SK-N-MC (cell line): ENCODE results near the gene SMIM26.

ENCODE experiments used
- DNase-seq: peaks from one replicate; pipeline ENCODE4 v3.0.0-alpha.2; 2011; ENCODE audit warnings: low read depth, low spot score
- H3K27ac ChIP-seq: fragments of 200-600 bp; sonication (generic); 2 replicates; pipeline ENCODE4 v1.5.1; 2016; ENCODE audit warnings: mixed run types
- H3K36me3 ChIP-seq: fragments of 200-600 bp; sonication (generic); 2 replicates; pipeline ENCODE4 v1.6.1; 2017; ENCODE audit warnings: antibody characterized with exemption, low read length, mixed read lengths; ENCODE audit not compliant: insufficient read depth
- H3K4me3 ChIP-seq: fragments of 200-600 bp; sonication (generic); 2 replicates; pipeline ENCODE4 v1.5.1; 2016
- H3K9ac ChIP-seq: fragments of 200-600 bp; sonication (generic); 2 replicates; pipeline ENCODE4 v1.8.0; 2017; ENCODE audit warnings: mixed run types, mixed read lengths; ENCODE audit not compliant: insufficient read length
- H3K9me3 ChIP-seq: fragments of 200-600 bp; sonication (generic); 2 replicates; pipeline ENCODE4 v1.6.1; 2017; ENCODE audit warnings: low read depth, mild to moderate bottlenecking, antibody characterized with exemption, low read length, moderate library complexity, mixed read lengths
- EZH2 ChIP-seq: fragments of 200-600 bp; sonication (generic); IDR thresholded peaks from one replicate; pipeline ENCODE4 v1.6.1; 2017; ENCODE audit warnings: antibody characterized with exemption
- FOXP2 ChIP-seq: optimal IDR thresholded peaks from 2 replicates; pipeline ENCODE3; 2011; ENCODE audit warnings: mild to moderate bottlenecking, moderate library complexity; ENCODE audit not compliant: insufficient read depth; ENCODE audit errors: extremely low read length, control extremely low read depth
- POLR2AphosphoS5 ChIP-seq: IDR thresholded peaks from 2 replicates; pipeline ENCODE4 v1.6.1; 2012; ENCODE audit warnings: mild to moderate bottlenecking, low read depth, low read length, borderline replicate concordance

The SMIM26 gene

DNA sequence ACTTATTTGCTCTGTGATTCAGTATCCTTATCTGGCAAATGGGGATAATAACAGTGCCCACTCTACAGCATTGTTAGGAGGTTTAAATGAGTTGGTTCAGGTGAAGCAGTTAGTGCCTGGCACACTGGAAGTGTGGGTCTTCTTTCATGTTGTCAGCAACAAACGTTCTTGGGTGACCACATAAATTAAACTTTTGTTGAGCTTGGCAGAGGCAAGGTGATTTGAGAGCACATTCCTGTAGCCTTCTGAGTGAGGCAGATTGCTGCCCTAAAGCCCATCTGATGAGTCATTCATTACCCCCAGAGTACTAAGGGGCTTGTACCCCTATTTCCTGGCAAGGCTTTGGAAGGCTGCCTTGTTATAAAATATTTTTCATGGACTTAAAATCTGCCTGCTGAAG, 33.7 kb upstream of the SMIM26 start:
- Histone ChIP-seq H3K36me3 (peaks cover 71% of the 10 kb centered on the region), H3K9me3 (no peaks in the 10 kb centered on the region), H3K27ac (no peak overlapping the region), H3K9ac (no peak overlapping the region), H3K4me3 (no peak overlapping the region)
- DNase-seq = no peak
- TF ChIP-seq FOXP2 (no peak), POLR2AphosphoS5 (no peak), EZH2 (no peak)

DNA sequence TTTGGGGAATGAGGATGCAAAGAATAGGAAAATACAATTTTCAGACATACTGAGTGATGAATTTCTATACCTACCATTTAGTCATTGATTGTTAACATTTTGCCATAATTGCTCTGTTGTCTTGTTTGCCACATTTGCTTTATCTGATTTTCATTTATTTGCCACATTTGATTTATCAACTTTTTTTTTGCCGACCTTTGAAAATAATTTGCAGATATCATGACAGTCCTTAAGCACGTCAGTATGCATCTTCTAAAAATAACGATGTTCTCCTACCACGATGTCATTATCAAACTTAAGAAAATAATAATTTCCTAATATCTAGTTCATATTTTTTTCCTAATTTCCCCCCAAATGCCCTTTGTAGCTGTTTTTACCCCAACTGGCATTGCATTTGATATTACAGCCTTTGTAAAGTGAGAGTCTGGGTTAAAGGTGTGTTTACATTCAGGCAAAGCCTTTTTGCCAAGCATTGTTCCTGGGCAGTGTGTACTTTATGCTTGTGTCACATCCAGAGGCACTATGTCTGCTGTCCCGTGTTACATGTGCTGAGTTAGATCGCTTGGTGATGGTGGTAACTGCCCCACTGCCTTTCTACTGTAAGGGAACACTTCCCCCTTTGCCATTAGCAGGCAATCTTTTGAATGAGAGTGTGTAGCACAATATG, 33.1 kb upstream of the SMIM26 start:
- H3K9me3 ChIP-seq = no peaks in the 10 kb centered on the region
- no peak overlapping the region for H3K27ac ChIP-seq
- H3K4me3 ChIP-seq = no peak overlapping the region
- peaks cover 65% of the 10 kb centered on the region for H3K36me3 ChIP-seq
- no peak for DNase-seq
- H3K9ac ChIP-seq = no peak overlapping the region
- TF ChIP-seq FOXP2 = no peak
- TF ChIP-seq POLR2AphosphoS5 = no peak
- TF ChIP-seq EZH2 = no peak

DNA sequence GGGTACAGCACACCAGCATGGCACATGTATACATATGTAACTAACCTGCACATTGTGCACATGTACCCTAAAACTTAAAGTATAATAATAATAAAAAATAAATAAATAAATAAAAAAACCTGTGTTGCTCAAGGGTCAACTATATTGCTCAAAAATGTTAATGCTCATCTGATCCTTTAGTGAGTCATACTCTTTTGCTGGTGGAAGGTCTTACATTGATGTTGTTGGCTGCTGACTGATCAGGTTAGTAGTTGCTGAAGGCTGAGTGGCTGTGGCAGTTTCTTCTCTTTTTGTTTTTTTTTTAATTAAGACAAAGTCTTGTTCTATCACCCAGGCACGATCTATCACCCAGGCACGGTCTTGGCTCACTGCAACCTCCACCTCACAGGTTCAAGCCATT, 29.6 kb upstream of the SMIM26 start:
- DNase-seq = no peak
- no peak overlapping the region for H3K4me3 ChIP-seq
- H3K27ac ChIP-seq = no peak overlapping the region
- H3K9me3 ChIP-seq = no peaks in the 10 kb centered on the region
- no peak for TF ChIP-seq FOXP2
- TF ChIP-seq EZH2 = no peak
- no peak for TF ChIP-seq POLR2AphosphoS5
- peaks cover 35% of the 10 kb centered on the region for H3K36me3 ChIP-seq
- no peak overlapping the region for H3K9ac ChIP-seq

DNA sequence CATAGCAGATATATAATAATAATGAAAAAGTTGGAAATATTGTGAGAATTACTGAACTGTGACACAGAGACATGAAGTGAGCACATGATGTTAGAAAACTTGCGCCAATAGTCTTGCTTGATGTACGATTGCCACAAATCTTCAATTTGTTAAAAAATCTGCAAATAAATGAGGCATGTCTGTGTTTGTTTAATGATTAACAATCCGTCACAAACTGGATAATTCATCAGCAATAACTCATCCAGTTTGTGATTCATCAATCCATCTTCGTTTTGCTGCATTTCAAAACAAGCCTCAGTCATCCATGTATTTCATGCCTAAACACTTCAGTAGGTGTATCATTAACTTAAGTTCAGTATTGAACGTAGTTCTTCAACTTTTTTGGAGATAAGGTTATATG, 25.5 kb upstream of the SMIM26 start:
- no peak for TF ChIP-seq FOXP2
- no peak for TF ChIP-seq EZH2
- no peak for TF ChIP-seq POLR2AphosphoS5
- no peak for DNase-seq
- Histone ChIP-seq H3K9ac (no peak overlapping the region), H3K4me3 (no peak overlapping the region), H3K36me3 (peaks cover 17% of the 10 kb centered on the region; the same call in 1 of the 2 replicates), H3K27ac (no peak overlapping the region), H3K9me3 (no peaks in the 10 kb centered on the region)

DNA sequence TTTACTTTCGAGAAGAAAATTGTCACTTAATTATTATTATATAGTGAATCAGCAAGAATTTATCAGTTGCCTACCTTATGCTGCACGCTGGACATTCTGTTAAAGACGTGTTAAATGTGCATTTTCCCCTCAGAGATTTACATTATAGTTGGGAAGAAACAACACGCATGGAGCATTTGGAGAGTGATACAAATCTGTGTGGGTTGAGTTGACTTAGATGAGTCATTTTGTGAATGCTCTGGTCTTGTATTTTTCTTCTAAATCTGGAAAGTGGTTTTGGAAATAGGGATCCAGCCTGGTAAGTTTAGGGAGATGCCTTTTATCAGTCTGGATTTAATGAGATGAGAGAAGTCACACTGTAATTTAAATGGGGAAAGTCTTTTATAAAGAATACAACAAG, 24.0 kb upstream of the SMIM26 start:
- TF ChIP-seq FOXP2 (no peak), POLR2AphosphoS5 (no peak)
- Histone ChIP-seq H3K9ac (no peak overlapping the region), H3K36me3 (peaks cover 15% of the 10 kb centered on the region; the same call in 1 of the 2 replicates), H3K4me3 (no peak overlapping the region), H3K27ac (no peak overlapping the region), H3K9me3 (no peaks in the 10 kb centered on the region)
- DNase-seq = no peak

DNA sequence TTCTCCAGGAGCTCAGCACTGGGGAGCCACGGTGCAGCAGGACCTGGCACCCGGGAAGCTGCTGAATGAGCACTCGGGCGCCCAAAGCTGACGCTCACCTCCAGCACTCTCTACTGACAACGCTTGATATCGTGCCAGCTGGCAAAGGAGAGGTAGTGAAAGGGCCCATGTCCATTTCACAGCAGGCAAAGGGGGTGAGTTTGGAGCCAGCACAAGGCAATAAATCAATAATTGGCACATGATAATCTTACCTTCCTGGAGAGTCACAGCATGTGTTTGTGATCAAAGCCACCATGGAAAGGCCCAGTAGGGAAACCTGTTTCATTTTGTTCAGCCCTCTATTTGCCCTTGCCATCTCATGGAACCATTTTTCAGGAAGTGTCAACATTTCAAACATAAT, 23.3 kb upstream of the SMIM26 start:
- H3K9me3 ChIP-seq = no peaks in the 10 kb centered on the region
- no peak overlapping the region for H3K4me3 ChIP-seq
- TF ChIP-seq FOXP2 (no peak), EZH2 (no peak), POLR2AphosphoS5 (no peak)
- no peak for DNase-seq
- H3K27ac ChIP-seq = no peak overlapping the region
- peaks cover 19% of the 10 kb centered on the region for H3K36me3 ChIP-seq
- H3K9ac ChIP-seq = no peak overlapping the region

DNA sequence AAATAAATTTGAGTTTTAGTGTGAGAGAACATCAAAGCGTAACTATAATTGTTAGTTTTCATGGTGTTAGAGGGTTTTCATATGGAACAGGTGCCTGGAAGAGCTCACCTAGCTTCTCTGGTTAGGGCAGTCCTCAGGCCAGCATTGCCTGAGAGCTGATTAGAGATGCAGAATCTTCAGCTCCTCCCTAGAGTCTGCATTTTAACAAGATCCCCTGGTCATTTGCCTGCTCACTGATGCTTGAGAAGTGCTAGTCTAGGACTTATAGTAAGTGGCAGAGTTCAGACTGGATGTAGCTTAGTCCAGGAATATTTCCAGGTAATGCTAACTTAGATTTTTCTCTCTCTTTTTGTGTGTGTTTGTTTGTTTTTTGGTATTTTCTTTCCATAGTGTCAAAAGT, 21.7 kb upstream of the SMIM26 start:
- Histone ChIP-seq H3K4me3 (no peak overlapping the region), H3K27ac (no peak overlapping the region), H3K9me3 (no peaks in the 10 kb centered on the region), H3K36me3 (peaks cover 30% of the 10 kb centered on the region), H3K9ac (no peak overlapping the region)
- DNase-seq = no peak
- TF ChIP-seq EZH2 = no peak

DNA sequence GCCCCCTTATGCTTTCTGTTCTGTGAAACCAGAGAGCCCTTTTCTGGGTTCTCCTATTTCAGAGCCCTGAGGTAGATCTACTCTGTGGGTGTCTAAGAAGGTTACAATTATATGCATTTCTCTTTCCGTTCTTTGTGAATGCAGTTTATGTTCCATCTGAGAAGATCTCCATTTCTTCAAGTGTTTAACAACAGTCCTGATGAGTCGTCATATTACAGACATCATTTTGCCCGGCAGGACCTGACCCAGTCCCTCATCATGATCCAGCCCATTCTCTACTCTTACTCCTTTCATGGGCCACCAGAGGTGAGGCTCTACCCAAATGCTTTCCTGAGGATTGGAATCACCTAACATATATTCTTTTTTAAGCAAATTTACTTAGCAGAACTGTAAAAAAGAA, 18.8 kb upstream of the SMIM26 start:
- H3K9me3 ChIP-seq = no peaks in the 10 kb centered on the region
- H3K36me3 ChIP-seq = peaks cover 31% of the 10 kb centered on the region
- no peak overlapping the region for H3K4me3 ChIP-seq
- no peak overlapping the region for H3K27ac ChIP-seq
- TF ChIP-seq EZH2 (no peak), FOXP2 (no peak), POLR2AphosphoS5 (no peak)
- no peak overlapping the region for H3K9ac ChIP-seq
- no peak for DNase-seq

DNA sequence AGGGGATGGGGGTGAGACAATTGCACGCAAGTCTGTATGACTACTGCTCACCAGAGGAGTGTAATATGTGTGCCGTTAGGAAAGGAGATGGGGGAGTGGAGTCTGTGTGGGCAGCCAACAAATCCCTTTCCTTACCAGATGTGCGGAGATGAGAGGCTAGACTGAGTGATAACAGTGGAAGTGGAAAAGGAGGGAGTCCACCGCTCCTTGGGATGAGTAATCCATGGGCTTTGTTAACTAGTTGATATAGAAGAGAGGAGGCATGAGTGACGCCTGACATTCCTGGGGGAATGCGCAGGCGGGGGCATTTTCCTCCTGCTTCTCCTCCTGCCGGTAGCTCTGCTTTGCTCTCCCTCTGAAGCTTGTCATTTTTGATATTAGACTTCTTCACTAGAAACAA, 13.5 kb upstream of the SMIM26 start:
- Histone ChIP-seq H3K36me3 (peaks cover 37% of the 10 kb centered on the region), H3K9me3 (no peaks in the 10 kb centered on the region), H3K9ac (no peak overlapping the region), H3K27ac (no peak overlapping the region), H3K4me3 (no peak overlapping the region)
- TF ChIP-seq EZH2 = no peak
- no peak for TF ChIP-seq FOXP2
- TF ChIP-seq POLR2AphosphoS5 = no peak
- no peak for DNase-seq
